ENCODE results near the gene IL23R.

DNA sequence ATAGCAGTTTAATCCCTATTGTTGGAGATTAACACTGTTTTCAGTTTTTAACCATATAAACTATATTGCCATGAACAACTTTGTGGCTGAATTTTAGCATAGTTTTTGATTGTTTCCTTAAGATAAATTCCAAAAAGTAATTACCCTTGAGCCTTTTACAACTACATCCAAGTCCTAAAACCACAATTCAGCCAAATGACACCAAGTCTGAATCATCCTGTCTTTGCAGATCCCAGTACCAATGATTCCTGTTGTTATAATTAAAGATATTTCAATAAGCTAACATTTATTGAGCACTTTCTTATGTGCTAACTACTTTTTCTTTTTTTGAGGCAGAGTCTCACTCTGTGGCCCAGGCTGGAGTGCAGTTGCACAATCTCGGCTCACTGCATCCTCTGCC lies 35.6 kb downstream of the IL23R start:
- TF ChIP-seq, protein P1, sequence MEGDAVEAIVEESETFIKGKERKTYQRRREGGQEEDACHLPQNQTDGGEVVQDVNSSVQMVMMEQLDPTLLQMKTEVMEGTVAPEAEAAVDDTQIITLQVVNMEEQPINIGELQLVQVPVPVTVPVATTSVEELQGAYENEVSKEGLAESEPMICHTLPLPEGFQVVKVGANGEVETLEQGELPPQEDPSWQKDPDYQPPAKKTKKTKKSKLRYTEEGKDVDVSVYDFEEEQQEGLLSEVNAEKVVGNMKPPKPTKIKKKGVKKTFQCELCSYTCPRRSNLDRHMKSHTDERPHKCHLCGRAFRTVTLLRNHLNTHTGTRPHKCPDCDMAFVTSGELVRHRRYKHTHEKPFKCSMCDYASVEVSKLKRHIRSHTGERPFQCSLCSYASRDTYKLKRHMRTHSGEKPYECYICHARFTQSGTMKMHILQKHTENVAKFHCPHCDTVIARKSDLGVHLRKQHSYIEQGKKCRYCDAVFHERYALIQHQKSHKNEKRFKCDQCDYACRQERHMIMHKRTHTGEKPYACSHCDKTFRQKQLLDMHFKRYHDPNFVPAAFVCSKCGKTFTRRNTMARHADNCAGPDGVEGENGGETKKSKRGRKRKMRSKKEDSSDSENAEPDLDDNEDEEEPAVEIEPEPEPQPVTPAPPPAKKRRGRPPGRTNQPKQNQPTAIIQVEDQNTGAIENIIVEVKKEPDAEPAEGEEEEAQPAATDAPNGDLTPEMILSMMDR (IDR thresholded peaks at IDR 0.05): no peak
- no peak for TF ChIP-seq POLR2A (IDR thresholded peaks at IDR 0.05)

All from adrenal gland (tissue), 5 donors.